NCI-H345 treated with DMSO at 0.1 percent for 48 hours (cell line): ENCODE measurements around the gene TTC23L.

Source experiments
- DNase-seq: peaks from one replicate; lab custom pipeline; 2025; ENCODE audit not compliant: unreplicated experiment; lab: John Stamatoyannopoulos, UW

The TTC23L gene

GRCh38 chr5:34833090-34833489, 5.9 kb upstream of the TTC23L start:
- no peak for DNase-seq

GRCh38 chr5:34833976-34834793, 4.8 kb upstream of the TTC23L start:
- DNase-seq = no peak

GRCh38 chr5:34834794-34835089, 4.2 kb upstream of the TTC23L start:
- no peak for DNase-seq

GRCh38 chr5:34835664-34836063, 3.3 kb upstream of the TTC23L start:
- DNase-seq = no peak

GRCh38 chr5:34841816-34842215, 2.9 kb downstream of the TTC23L start:
- DNase-seq = no peak

- no peak for DNase-seq
Measured at GRCh38 chr5:34842554-34842953, 3.6 kb downstream of the TTC23L start.

- DNase-seq = no peak
Measured at GRCh38 chr5:34843497-34843896, 4.5 kb downstream of the TTC23L start.

GRCh38 chr5:34844106-34844505, 5.1 kb downstream of the TTC23L start:
- no peak for DNase-seq

- no peak for DNase-seq
Measured at GRCh38 chr5:34844999-34845398, 6.0 kb downstream of the TTC23L start.

GRCh38 chr5:34847056-34847455, 8.1 kb downstream of the TTC23L start:
- DNase-seq = no peak

- no peak for DNase-seq
Measured at GRCh38 chr5:34847552-34847951, 8.6 kb downstream of the TTC23L start.

GRCh38 chr5:34848230-34848629, 9.3 kb downstream of the TTC23L start:
- no peak for DNase-seq

- no peak for DNase-seq
Measured at GRCh38 chr5:34849253-34849652, 10.3 kb downstream of the TTC23L start.

GRCh38 chr5:34854459-34855174, 15.7 kb downstream of the TTC23L start:
- peak; percentile 61 for DNase-seq

- no peak for DNase-seq
Measured at GRCh38 chr5:34857161-34857560, 18.2 kb downstream of the TTC23L start.

GRCh38 chr5:34857894-34858293, 18.9 kb downstream of the TTC23L start:
- no peak for DNase-seq

GRCh38 chr5:34858790-34859189, 19.8 kb downstream of the TTC23L start:
- DNase-seq = no peak

- DNase-seq = no peak
Measured at GRCh38 chr5:34859253-34859652, 20.3 kb downstream of the TTC23L start.

GRCh38 chr5:34863946-34864345, 25.0 kb downstream of the TTC23L start:
- DNase-seq = no peak

GRCh38 chr5:34865091-34865490, 26.1 kb downstream of the TTC23L start:
- no peak for DNase-seq

- DNase-seq = no peak
Measured at GRCh38 chr5:34866989-34867471, 28.1 kb downstream of the TTC23L start.

- DNase-seq = no peak
Measured at GRCh38 chr5:34867660-34868059, 28.7 kb downstream of the TTC23L start.
